HepG2 (cell line): ENCODE data around the gene GREM1. TPM values are rescaled to one million over a fixed set of nuclear protein-coding genes. Genes with fewer than 3 reads are reported as not detected.

Source experiments
- ATAC-seq: fragments of 200-7000 bp; cut with Tn5 transposase; 3 replicates; pipeline ENCODE4 v1.9.1; 2020; ENCODE audit warnings: mild to moderate bottlenecking, moderate library complexity
- BruUV-seq: library from RNA; stranded (reverse); fragments of 400-500 nt; replicated peaks from 2 replicates; lab custom pipeline; 2021; lab: Mats Ljungman, UMichigan
- CTCF ChIA-PET: fragments of 300-600 bp; formaldehyde crosslinking; extraction: SDS; loops from one replicate; lab custom pipeline; 2021; ENCODE audit warnings: low total read pairs, inconsistent platforms, low intra/inter-chr PET ratio; lab: Yijun Ruan, JAX
- POLR2A ChIA-PET: fragments of 350-600 bp; sonication (Branson Sonifier 250); formaldehyde crosslinking; loops from one replicate; lab custom pipeline; 2020; ENCODE audit warnings: antibody characterized with exemption, inconsistent platforms; lab: Yijun Ruan, JAX
- DNase-seq: peaks from one replicate; pipeline ENCODE4 v3.0.0-alpha.2; 2015; ENCODE audit warnings: low spot score
- FAIRE-seq: peaks from 3 replicates; lab custom pipeline; 2011; peaks lifted over from hg19 to GRCh38; lab: Jason Lieb, UNC
- H2AFZ ChIP-seq: one replicate; pipeline ENCODE4 v1.6.1; 2011; ENCODE audit warnings: low read length, inconsistent platforms
- H3K27ac ChIP-seq: fragments of 300-600 bp; 3 replicates; pipeline ENCODE4 v1.8.0; 2011; ENCODE audit warnings: mixed run types, mild to moderate bottlenecking, mixed read lengths, low read length, inconsistent platforms; ENCODE audit not compliant: insufficient read depth; ENCODE audit errors: extremely low read length
- H3K27me3 ChIP-seq, 2 experiments: fragments of 200-600 bp in 1 of 2; 2 replicates in 1 of 2; 3 replicates in 1 of 2; pipeline versions ENCODE4 v1.6.0 to v1.8.0; 2011; ENCODE audit warnings: low read length in 2 of 2, mild to moderate bottlenecking in 2 of 2, moderate library complexity in 2 of 2, inconsistent platforms in 1 of 2; ENCODE audit not compliant: insufficient read depth in 2 of 2, control insufficient read depth in 1 of 2
- H3K36me3 ChIP-seq, 2 experiments: fragments of 200-600 bp in 1 of 2; replicated peaks in 1 of 2; 2 replicates in 1 of 2; 3 replicates in 1 of 2; pipeline versions ENCODE4 v1.5.1 to v1.8.0; 2011; ENCODE audit warnings: low read length in 2 of 2, inconsistent platforms in 1 of 2; ENCODE audit not compliant: insufficient read depth in 2 of 2, control insufficient read depth in 1 of 2
- H3K4me1 ChIP-seq: 2 replicates; pipeline ENCODE4 v1.5.1; 2012; ENCODE audit warnings: low read length, inconsistent platforms; ENCODE audit not compliant: insufficient read depth
- H3K4me2 ChIP-seq: 2 replicates; pipeline ENCODE4 v1.6.0; 2011; ENCODE audit warnings: low read depth, low read length, inconsistent platforms
- H3K4me3 ChIP-seq, 3 experiments: fragments of 200-600 bp in 1 of 3; sonication (generic), shearing (Covaris generic) in 1 of 3; replicated peaks in 1 of 3; 2 replicates each; pipeline ENCODE4 v1.5.1; 2011 to 2016; ENCODE audit warnings: low read length in 3 of 3, inconsistent platforms in 2 of 3, low read depth in 2 of 3, mild to moderate bottlenecking in 2 of 3, control low read depth in 1 of 3, mixed read lengths in 1 of 3; ENCODE audit not compliant: insufficient read depth in 1 of 3
- H3K79me2 ChIP-seq: one replicate; pipeline ENCODE4 v1.6.1; 2011; ENCODE audit warnings: low read length, inconsistent platforms; ENCODE audit not compliant: insufficient read depth
- H3K9ac ChIP-seq: 2 replicates; pipeline ENCODE4 v1.6.0; 2011; ENCODE audit warnings: mild to moderate bottlenecking, low read depth, low read length, inconsistent platforms; ENCODE audit not compliant: insufficient read depth
- H3K9me3 ChIP-seq: 2 replicates; pipeline ENCODE4 v1.5.1; 2012; ENCODE audit warnings: mild to moderate bottlenecking, low read length
- H4K20me1 ChIP-seq: 2 replicates; pipeline ENCODE4 v1.6.0; 2011; ENCODE audit warnings: inconsistent platforms, mild to moderate bottlenecking, low read length, moderate library complexity; ENCODE audit not compliant: insufficient read depth
- FOXP1 ChIP-seq, 2 experiments: fragments of 450-650 bp in 1 of 2; IDR thresholded peaks; 2 replicates each; pipeline ENCODE4 v1.6.1; 2017 to 2018; ENCODE audit warnings: antibody characterized with exemption in 1 of 2
- SNAPC2 ChIP-seq: sonication (generic); formaldehyde crosslinking; IDR thresholded peaks from 2 replicates; pipeline ENCODE4 v1.8.1; 2022; ENCODE audit warnings: mild to moderate bottlenecking, missing genetic modification reagents
- SSRP1 ChIP-seq: IDR thresholded peaks from 2 replicates; pipeline ENCODE4 v1.6.1; 2016; ENCODE audit warnings: control low read depth
- THYN1 ChIP-seq: sonication (generic); formaldehyde crosslinking; IDR thresholded peaks from 2 replicates; pipeline ENCODE4 v1.8.1; 2023; ENCODE audit warnings: low read depth, mild to moderate bottlenecking, moderate library complexity, missing genetic modification reagents, borderline replicate concordance
- TRAFD1 ChIP-seq: sonication (generic); formaldehyde crosslinking; IDR thresholded peaks from 2 replicates; pipeline ENCODE4 v1.5.1; 2020; ENCODE audit warnings: missing genetic modification reagents, mild to moderate bottlenecking, borderline replicate concordance
- ZNF562 ChIP-seq: sonication (generic); formaldehyde crosslinking; IDR thresholded peaks from 2 replicates; pipeline ENCODE4 v1.8.0; 2022; ENCODE audit warnings: missing genetic modification reagents, borderline replicate concordance
- ZNF724P ChIP-seq: sonication (generic); formaldehyde crosslinking; IDR thresholded peaks from 2 replicates; pipeline ENCODE4 v1.8.0; 2022; ENCODE audit warnings: missing genetic modification reagents, borderline replicate concordance
- WGBS: methylation state at CpG from one replicate; pipeline ENCODE4 v1.1.6; 2017; ENCODE audit warnings: low lambda C conversion rate; 5-methylcytosine and 5-hydroxymethylcytosine counted together
- in situ Hi-C: cut with HindIII; loops from 2 replicates; pipeline ENCODE4 v1.10.0; 2017; ENCODE audit warnings: low pct_unique_long_range_greater_than_20kb; ENCODE audit not compliant: extremely low pct_ligation_motif_present
- intact Hi-C: fragments of 100-400 bp; cut with micrococcal nuclease; formaldehyde crosslinking; loops from one replicate; pipeline ENCODE4 v1.10.0; 2022; ENCODE audit not compliant: unreplicated experiment
- polyA plus RNA-seq, 8 experiments: library from polyadenylated mRNA; depleted of rRNA in 3 of 8; stranded (reverse) in 7 of 8; unstranded in 1 of 8; fragments of >200 nt; fragmentation: Illumina TruSeq in 4 of 8; extraction: Trizol in 4 of 8; gene quantifications; 2 replicates each; pipeline versions ENCODE4 v1.2.1 to v1.2.3, GENCODE V29; 2011 to 2016; ENCODE audit warnings: low read depth in 4 of 8, missing spikeins in 1 of 8, mixed read lengths in 1 of 8; ENCODE audit not compliant: insufficient read depth in 1 of 8
- total RNA-seq, 5 experiments: library from RNA; depleted of rRNA; stranded (reverse); fragments of >200 nt; fragmentation: Illumina TruSeq; extraction: Trizol; gene quantifications; 2 replicates each; pipeline ENCODE4 v1.2.3, GENCODE V29; 2016; ENCODE audit warnings: low read depth in 1 of 5
- TF ChIP-seq, protein P1 (sequence below): fragments of 450-650 bp; IDR thresholded peaks from 2 replicates; pipeline ENCODE4 v1.6.1; 2017; ENCODE audit warnings: mild to moderate bottlenecking
- TF ChIP-seq, protein P2 (sequence below): sonication (generic); formaldehyde crosslinking; IDR thresholded peaks from 2 replicates; pipeline ENCODE4 v1.5.0; 2020; ENCODE audit warnings: missing genetic modification reagents

Gene GREM1
- total and polyA plus RNA-seq, 2 of the 13 experiments (the other 11 are each of a cell fraction or from before 2014, with no cell fraction given): 0.02 to 0.08 TPM

GRCh38 chr15:32743411-32744140 is 25.8 kb downstream of the GREM1 start:
- no peak overlapping the region for H3K9ac ChIP-seq
- no peaks in the 10 kb centered on the region; a peak in 3 of 5 replicates for H3K27me3 ChIP-seq
- BruUV-seq: no TSS peak
- 6% methylated on average over 5 of the region's 5 CpGs for WGBS
- H3K36me3 ChIP-seq: no peaks in the 10 kb centered on the region
- ATAC-seq (no peak), FAIRE-seq (no peak), DNase-seq (no peak)
- no peaks in the 10 kb centered on the region for H3K79me2 ChIP-seq
- intact Hi-C loops (no loop called here), in situ Hi-C loops (no loop called here)
- TF ChIP-seq, protein P1, sequence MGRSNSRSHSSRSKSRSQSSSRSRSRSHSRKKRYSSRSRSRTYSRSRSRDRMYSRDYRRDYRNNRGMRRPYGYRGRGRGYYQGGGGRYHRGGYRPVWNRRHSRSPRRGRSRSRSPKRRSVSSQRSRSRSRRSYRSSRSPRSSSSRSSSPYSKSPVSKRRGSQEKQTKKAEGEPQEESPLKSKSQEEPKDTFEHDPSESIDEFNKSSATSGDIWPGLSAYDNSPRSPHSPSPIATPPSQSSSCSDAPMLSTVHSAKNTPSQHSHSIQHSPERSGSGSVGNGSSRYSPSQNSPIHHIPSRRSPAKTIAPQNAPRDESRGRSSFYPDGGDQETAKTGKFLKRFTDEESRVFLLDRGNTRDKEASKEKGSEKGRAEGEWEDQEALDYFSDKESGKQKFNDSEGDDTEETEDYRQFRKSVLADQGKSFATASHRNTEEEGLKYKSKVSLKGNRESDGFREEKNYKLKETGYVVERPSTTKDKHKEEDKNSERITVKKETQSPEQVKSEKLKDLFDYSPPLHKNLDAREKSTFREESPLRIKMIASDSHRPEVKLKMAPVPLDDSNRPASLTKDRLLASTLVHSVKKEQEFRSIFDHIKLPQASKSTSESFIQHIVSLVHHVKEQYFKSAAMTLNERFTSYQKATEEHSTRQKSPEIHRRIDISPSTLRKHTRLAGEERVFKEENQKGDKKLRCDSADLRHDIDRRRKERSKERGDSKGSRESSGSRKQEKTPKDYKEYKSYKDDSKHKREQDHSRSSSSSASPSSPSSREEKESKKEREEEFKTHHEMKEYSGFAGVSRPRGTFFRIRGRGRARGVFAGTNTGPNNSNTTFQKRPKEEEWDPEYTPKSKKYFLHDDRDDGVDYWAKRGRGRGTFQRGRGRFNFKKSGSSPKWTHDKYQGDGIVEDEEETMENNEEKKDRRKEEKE: no peak
- no peak for TF ChIP-seq THYN1 (CRISPR knock-in tag)
- no peak for TF ChIP-seq SSRP1
- no peak for TF ChIP-seq FOXP1 (IDR thresholded peaks at IDR 0.05)
- TF ChIP-seq FOXP1 (CRISPR knock-in tag; IDR thresholded peaks at IDR 0.05): no peak
- TF ChIP-seq, protein P2, sequence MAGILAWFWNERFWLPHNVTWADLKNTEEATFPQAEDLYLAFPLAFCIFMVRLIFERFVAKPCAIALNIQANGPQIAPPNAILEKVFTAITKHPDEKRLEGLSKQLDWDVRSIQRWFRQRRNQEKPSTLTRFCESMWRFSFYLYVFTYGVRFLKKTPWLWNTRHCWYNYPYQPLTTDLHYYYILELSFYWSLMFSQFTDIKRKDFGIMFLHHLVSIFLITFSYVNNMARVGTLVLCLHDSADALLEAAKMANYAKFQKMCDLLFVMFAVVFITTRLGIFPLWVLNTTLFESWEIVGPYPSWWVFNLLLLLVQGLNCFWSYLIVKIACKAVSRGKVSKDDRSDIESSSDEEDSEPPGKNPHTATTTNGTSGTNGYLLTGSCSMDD (CRISPR knock-in tag): no peak
- no peak for TF ChIP-seq ZNF724P
- no peak for TF ChIP-seq ZNF562 (CRISPR knock-in tag)
- TF ChIP-seq TRAFD1: no peak
- TF ChIP-seq SNAPC2 (CRISPR knock-in tag): no peak
- H3K9me3 ChIP-seq: 0 out of 2 replicates have a peak, but pooled peaks cover 5% of the 10 kb centered on the region
- no peaks in the 10 kb centered on the region for H4K20me1 ChIP-seq
- H3K4me3 ChIP-seq: no peak overlapping the region
- H2AFZ ChIP-seq: no peak overlapping the region
- no peaks in the 10 kb centered on the region for H3K4me1 ChIP-seq
- ChIA-PET CTCF (no interaction called here), POLR2A (no interaction called here)
- no peak overlapping the region for H3K4me2 ChIP-seq
- H3K27ac ChIP-seq: no peak overlapping the region
